ENCODE measurements around the gene TPCN2. TPM values are rescaled to one million over a fixed set of nuclear protein-coding genes. Genes with fewer than 3 reads are reported as not detected.

Gene TPCN2
- total RNA-seq, 1 donor from 2014 or later = 9.5 TPM

DNA sequence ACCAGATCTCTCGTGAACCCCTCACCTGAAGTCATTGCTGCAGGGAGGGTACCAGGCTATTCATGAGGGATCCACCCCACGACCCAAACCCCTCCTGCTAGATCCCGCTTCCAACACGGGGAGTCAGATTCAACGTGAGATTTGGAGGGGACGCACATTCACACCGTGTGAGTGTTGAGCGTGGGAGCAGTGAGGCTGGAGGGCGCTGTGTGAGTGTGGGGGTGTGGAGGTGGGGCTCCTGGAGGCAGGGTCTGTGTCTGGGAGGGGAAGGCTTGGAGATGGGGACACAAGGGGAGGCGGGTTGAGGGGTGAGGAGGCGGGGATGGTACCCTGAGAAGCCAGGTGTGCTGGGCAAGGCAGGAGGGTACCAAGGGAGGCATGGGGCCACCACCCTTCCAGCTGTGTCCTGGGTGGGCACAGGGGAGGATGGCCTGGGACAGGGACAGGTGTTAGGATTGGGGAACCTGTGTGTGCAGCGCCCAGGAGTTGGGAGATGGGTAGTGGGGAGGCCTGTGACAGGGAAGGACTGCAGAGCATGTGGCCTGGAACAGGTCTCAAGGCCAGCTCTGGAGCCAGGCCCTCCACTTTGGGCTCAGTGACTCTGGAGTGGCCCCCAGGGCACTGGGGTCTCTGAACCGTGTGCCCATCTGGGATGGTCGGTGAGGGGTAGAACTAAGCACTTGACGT is 13.6 kb downstream of the TPCN2 start:
- Histone ChIP-seq H4K20me1 (ENCODE audit: insufficient read depth, low read length) (peaks cover 59% of the 10 kb centered on the region), H3K9me3 (ENCODE audit: insufficient read depth, low read depth, low read length) (no peaks in the 10 kb centered on the region), H3K4me1 (ENCODE audit: insufficient read depth, low read length) (no peaks in the 10 kb centered on the region), H3K36me3 (ENCODE audit: insufficient read depth, low read length) (no peaks in the 10 kb centered on the region), H3K9ac (ENCODE audit: low read length) (no peak overlapping the region), H3K4me2 (ENCODE audit: low read length) (no peak overlapping the region), H3K79me2 (ENCODE audit: insufficient read depth, low read length) (peaks cover 3% of the 10 kb centered on the region), H3K4me3 (ENCODE audit: insufficient read depth, low read depth, low read length) (no peak overlapping the region), H3K27me3 (ENCODE audit: insufficient read depth, low read length) (no peaks in the 10 kb centered on the region), H2AFZ (ENCODE audit: low read depth, low read length) (no peak overlapping the region), H3K27ac (ENCODE audit: low read depth, low read length) (no peak overlapping the region)
- Mint-ChIP-seq H3K27ac (ENCODE audit: unreplicated experiment) (no peak overlapping the region), H3K9me3 (ENCODE audit: unreplicated experiment) (no peaks in the 10 kb centered on the region), H3K4me3 (ENCODE audit: unreplicated experiment) (no peak overlapping the region), H3K27me3 (ENCODE audit: low read depth, unreplicated experiment) (no peaks in the 10 kb centered on the region), H3K4me1 (ENCODE audit: low read depth, unreplicated experiment) (no peaks in the 10 kb centered on the region), H3K36me3 (ENCODE audit: low read depth, unreplicated experiment) (peaks cover 7% of the 10 kb centered on the region)
- no peak for TF ChIP-seq EZH2 (IDR thresholded peaks at IDR 0.05; ENCODE audit: insufficient read depth, low read length)
- TF ChIP-seq, protein P1, sequence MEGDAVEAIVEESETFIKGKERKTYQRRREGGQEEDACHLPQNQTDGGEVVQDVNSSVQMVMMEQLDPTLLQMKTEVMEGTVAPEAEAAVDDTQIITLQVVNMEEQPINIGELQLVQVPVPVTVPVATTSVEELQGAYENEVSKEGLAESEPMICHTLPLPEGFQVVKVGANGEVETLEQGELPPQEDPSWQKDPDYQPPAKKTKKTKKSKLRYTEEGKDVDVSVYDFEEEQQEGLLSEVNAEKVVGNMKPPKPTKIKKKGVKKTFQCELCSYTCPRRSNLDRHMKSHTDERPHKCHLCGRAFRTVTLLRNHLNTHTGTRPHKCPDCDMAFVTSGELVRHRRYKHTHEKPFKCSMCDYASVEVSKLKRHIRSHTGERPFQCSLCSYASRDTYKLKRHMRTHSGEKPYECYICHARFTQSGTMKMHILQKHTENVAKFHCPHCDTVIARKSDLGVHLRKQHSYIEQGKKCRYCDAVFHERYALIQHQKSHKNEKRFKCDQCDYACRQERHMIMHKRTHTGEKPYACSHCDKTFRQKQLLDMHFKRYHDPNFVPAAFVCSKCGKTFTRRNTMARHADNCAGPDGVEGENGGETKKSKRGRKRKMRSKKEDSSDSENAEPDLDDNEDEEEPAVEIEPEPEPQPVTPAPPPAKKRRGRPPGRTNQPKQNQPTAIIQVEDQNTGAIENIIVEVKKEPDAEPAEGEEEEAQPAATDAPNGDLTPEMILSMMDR (IDR thresholded peaks at IDR 0.05; ENCODE audit: insufficient read depth, low read depth, low read length) = no peak
- DNase-seq (ENCODE audit: low read depth) (no peak), FAIRE-seq (no peak)

DNA sequence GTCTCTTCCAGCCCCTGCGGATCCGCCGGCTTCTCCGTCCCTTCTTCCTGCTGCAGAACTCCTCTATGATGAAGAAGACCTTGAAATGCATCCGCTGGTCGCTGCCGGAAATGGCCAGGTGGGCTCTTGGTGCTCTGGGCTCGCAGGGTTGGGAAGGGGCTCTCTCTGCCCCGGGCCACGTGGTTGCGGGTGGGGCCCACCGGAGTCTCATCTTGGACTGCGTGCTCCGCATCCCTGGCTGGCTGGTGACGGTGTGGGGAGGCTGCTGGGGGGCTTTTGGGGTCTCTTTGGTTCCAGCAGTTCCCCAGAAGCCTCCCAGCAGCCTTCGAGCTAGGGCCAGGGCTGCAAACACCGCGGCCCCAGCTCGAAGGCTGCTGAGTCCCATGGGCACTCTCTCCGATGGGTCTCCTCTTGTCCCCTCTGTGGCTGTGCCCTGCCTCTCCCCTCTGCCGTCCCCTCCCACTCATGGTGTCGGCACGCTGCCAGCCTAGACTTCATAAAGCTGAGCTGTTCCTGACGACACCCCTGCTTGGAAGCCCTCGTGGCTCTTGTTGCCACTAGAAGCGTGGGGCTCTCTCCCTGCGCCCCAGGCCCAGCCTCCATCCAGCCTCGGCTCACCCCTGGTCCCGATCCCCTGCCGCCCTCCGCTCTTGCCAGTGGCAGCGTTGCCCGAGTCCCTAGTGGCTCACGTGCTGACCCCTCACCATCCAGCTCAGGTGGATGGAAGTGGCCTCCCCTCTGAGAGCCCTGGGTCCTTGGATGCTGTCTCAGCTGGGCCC is 14.3 kb downstream of the TPCN2 start:
- Histone ChIP-seq H3K9ac (ENCODE audit: low read length) (no peak overlapping the region), H3K36me3 (ENCODE audit: insufficient read depth, low read length) (no peaks in the 10 kb centered on the region), H3K9me3 (ENCODE audit: insufficient read depth, low read depth, low read length) (no peaks in the 10 kb centered on the region), H2AFZ (ENCODE audit: low read depth, low read length) (no peak overlapping the region), H3K4me2 (ENCODE audit: low read length) (no peak overlapping the region), H3K79me2 (ENCODE audit: insufficient read depth, low read length) (peaks cover 3% of the 10 kb centered on the region), H3K4me3 (ENCODE audit: insufficient read depth, low read depth, low read length) (no peak overlapping the region), H3K27me3 (ENCODE audit: insufficient read depth, low read length) (no peaks in the 10 kb centered on the region), H3K27ac (ENCODE audit: low read depth, low read length) (no peak overlapping the region), H4K20me1 (ENCODE audit: insufficient read depth, low read length) (peaks cover 60% of the 10 kb centered on the region), H3K4me1 (ENCODE audit: insufficient read depth, low read length) (no peaks in the 10 kb centered on the region)
- DNase-seq (ENCODE audit: low read depth) (no peak), FAIRE-seq (no peak)
- no peak overlapping the region for H3K4me3 Mint-ChIP-seq (ENCODE audit: unreplicated experiment)
- H3K27me3 Mint-ChIP-seq (ENCODE audit: low read depth, unreplicated experiment) = no peaks in the 10 kb centered on the region
- no peak for TF ChIP-seq EZH2 (IDR thresholded peaks at IDR 0.05; ENCODE audit: insufficient read depth, low read length)
- TF ChIP-seq, protein P1 (IDR thresholded peaks at IDR 0.05; ENCODE audit: insufficient read depth, low read depth, low read length) = no peak
- H3K4me1 Mint-ChIP-seq (ENCODE audit: low read depth, unreplicated experiment) = no peaks in the 10 kb centered on the region
- H3K9me3 Mint-ChIP-seq (ENCODE audit: unreplicated experiment) = peaks cover 2% of the 10 kb centered on the region
- H3K27ac Mint-ChIP-seq (ENCODE audit: unreplicated experiment) = no peak overlapping the region
- H3K36me3 Mint-ChIP-seq (ENCODE audit: low read depth, unreplicated experiment) = peaks cover 7% of the 10 kb centered on the region
